HepG2 (cell line): ENCODE data around the gene CYP4A22. TPM values are rescaled to one million over a fixed set of nuclear protein-coding genes. Genes with fewer than 3 reads are reported as not detected.

Experiments used
- AKAP8 ChIP-seq: sonication (generic); formaldehyde crosslinking; IDR thresholded peaks from 2 replicates; pipeline ENCODE4 v1.5.1; 2020; ENCODE audit warnings: mild to moderate bottlenecking, missing genetic modification reagents
- CREB3 ChIP-seq: sonication (generic); formaldehyde crosslinking; IDR thresholded peaks from 2 replicates; pipeline ENCODE4 v1.5.0; 2020; ENCODE audit warnings: missing genetic modification reagents
- EP300 ChIP-seq, 3 experiments: sonication (generic) in 1 of 3; formaldehyde crosslinking in 1 of 3; IDR thresholded peaks; 2 replicates each; pipeline versions ENCODE4 v1.5.1 to v1.6.1; 2011 to 2020; ENCODE audit warnings: low read depth in 2 of 3, low read length in 2 of 3, borderline replicate concordance in 1 of 3, improper control_type of control experiment in 1 of 3, mild to moderate bottlenecking in 1 of 3, missing genetic modification reagents in 1 of 3, moderate library complexity in 1 of 3
- ETV6 ChIP-seq: sonication (generic); formaldehyde crosslinking; conservative IDR thresholded peaks from 2 replicates; pipeline ENCODE4 v1.4.0; 2020; ENCODE audit warnings: missing genetic modification reagents
- FOXA1 ChIP-seq, 2 experiments: fragments of 450-650 bp in 1 of 2; sonication (generic) in 1 of 2; formaldehyde crosslinking in 1 of 2; IDR thresholded peaks; 2 replicates each; pipeline versions ENCODE4 v1.4.0 to v1.6.1; 2016 to 2020; ENCODE audit warnings: missing genetic modification reagents in 1 of 2
- LRRFIP1 ChIP-seq: sonication (generic); formaldehyde crosslinking; conservative IDR thresholded peaks from 2 replicates; pipeline ENCODE4 v1.4.0; 2020; ENCODE audit warnings: missing genetic modification reagents
- PAX8 ChIP-seq: sonication (generic); formaldehyde crosslinking; IDR thresholded peaks from 2 replicates; pipeline ENCODE4 v1.8.0; 2022; ENCODE audit warnings: mild to moderate bottlenecking, missing genetic modification reagents, borderline replicate concordance
- POGZ ChIP-seq: sonication (generic); formaldehyde crosslinking; IDR thresholded peaks from 2 replicates; pipeline ENCODE4 v1.4.0; 2020; ENCODE audit warnings: mild to moderate bottlenecking, missing genetic modification reagents
- RCOR2 ChIP-seq: IDR thresholded peaks from 2 replicates; pipeline ENCODE4 v1.6.1; 2016; ENCODE audit warnings: missing biosample characterization, missing genetic modification reagents
- SMAD3 ChIP-seq: sonication (generic); formaldehyde crosslinking; IDR thresholded peaks from 2 replicates; pipeline ENCODE4 v1.4.0; 2020; ENCODE audit warnings: missing genetic modification reagents
- TFDP1 ChIP-seq: IDR thresholded peaks from 2 replicates; pipeline ENCODE4 v1.6.1; 2016; ENCODE audit warnings: missing compliant biosample characterization, missing genetic modification reagents, borderline replicate concordance
- TSC22D2 ChIP-seq: sonication (generic); formaldehyde crosslinking; IDR thresholded peaks from 2 replicates; pipeline ENCODE4 v1.5.1; 2020; ENCODE audit warnings: missing genetic modification reagents, mild to moderate bottlenecking, borderline replicate concordance
- ZFP91 ChIP-seq: sonication (generic); formaldehyde crosslinking; IDR thresholded peaks from 2 replicates; pipeline ENCODE4 v1.9.0; 2022; ENCODE audit warnings: missing genetic modification reagents, mild to moderate bottlenecking, borderline replicate concordance
- ZNF207 ChIP-seq: fragments of 450-650 bp; IDR thresholded peaks from 2 replicates; pipeline ENCODE4 v1.6.1; 2016; ENCODE audit warnings: antibody characterized with exemption, borderline replicate concordance
- ZNF292 ChIP-seq: sonication (generic); formaldehyde crosslinking; IDR thresholded peaks from 2 replicates; pipeline ENCODE4 v1.8.1; 2022; ENCODE audit warnings: mild to moderate bottlenecking, low read depth, missing genetic modification reagents, borderline replicate concordance
- ZNF335 ChIP-seq: sonication (generic); formaldehyde crosslinking; IDR thresholded peaks from 2 replicates; pipeline ENCODE4 v1.4.0; 2020; ENCODE audit warnings: missing genetic modification reagents
- ZNF382 ChIP-seq: sonication (generic); formaldehyde crosslinking; IDR thresholded peaks from 2 replicates; pipeline ENCODE4 v1.5.0; 2020; ENCODE audit warnings: missing genetic modification reagents, mild to moderate bottlenecking, borderline replicate concordance
- ZNF556 ChIP-seq: sonication (generic); formaldehyde crosslinking; IDR thresholded peaks from 2 replicates; pipeline ENCODE4 v1.4.0; 2020; ENCODE audit warnings: mild to moderate bottlenecking, missing genetic modification reagents, borderline replicate concordance
- ZNF562 ChIP-seq: sonication (generic); formaldehyde crosslinking; IDR thresholded peaks from 2 replicates; pipeline ENCODE4 v1.8.0; 2022; ENCODE audit warnings: missing genetic modification reagents, borderline replicate concordance
- ZNF891 ChIP-seq: sonication (generic); formaldehyde crosslinking; IDR thresholded peaks from 2 replicates; pipeline ENCODE4 v1.5.0; 2020; ENCODE audit warnings: mild to moderate bottlenecking, missing genetic modification reagents
- polyA plus RNA-seq, 8 experiments: library from polyadenylated mRNA; depleted of rRNA in 3 of 8; stranded (reverse) in 7 of 8; unstranded in 1 of 8; fragments of >200 nt; fragmentation: Illumina TruSeq in 4 of 8; extraction: Trizol in 4 of 8; gene quantifications; 2 replicates each; pipeline versions ENCODE4 v1.2.1 to v1.2.3, GENCODE V29; 2011 to 2016; ENCODE audit warnings: low read depth in 4 of 8, missing spikeins in 1 of 8, mixed read lengths in 1 of 8; ENCODE audit not compliant: insufficient read depth in 1 of 8
- total RNA-seq, 5 experiments: library from RNA; depleted of rRNA; stranded (reverse); fragments of >200 nt; fragmentation: Illumina TruSeq; extraction: Trizol; gene quantifications; 2 replicates each; pipeline ENCODE4 v1.2.3, GENCODE V29; 2016; ENCODE audit warnings: low read depth in 1 of 5

Gene CYP4A22
- total and polyA plus RNA-seq, 2 of the 13 experiments (the other 11 are each of a cell fraction or from before 2014, with no cell fraction given) = not detected

GRCh38 chr1:47192458-47193384 lies 55.5 kb downstream of the CYP4A22 start (continued):
- no peak for TF ChIP-seq LRRFIP1 (CRISPR knock-in tag)
- peak; percentile 64; the same call in 1 of the 2 replicates for TF ChIP-seq SMAD3 (CRISPR knock-in tag)
- no peak for TF ChIP-seq PAX8 (CRISPR knock-in tag)
- no peak for TF ChIP-seq AKAP8
- no peak for TF ChIP-seq ZNF207
- TF ChIP-seq EP300 (IDR thresholded peaks at IDR 0.05; ENCODE audit: low read depth in 2 of 2, low read length in 2 of 2) = peak in 1 of 2 experiments; percentile 71; a peak in 2 of 4 replicates
- peak; percentile 66 for TF ChIP-seq EP300 (CRISPR knock-in tag; IDR thresholded peaks at IDR 0.05; ENCODE audit: borderline replicate concordance)
- peak; percentile 56; the same call in 1 of the 2 replicates for TF ChIP-seq ZFP91 (CRISPR knock-in tag)
- TF ChIP-seq CREB3 (CRISPR knock-in tag) = no peak
- no peak; the same call in 1 of the 2 replicates for TF ChIP-seq POGZ
- TF ChIP-seq TSC22D2 = 0 out of 2 replicates have a peak, but pooled peaks have one; percentile 24
- TF ChIP-seq ETV6 = no peak
- TF ChIP-seq ZNF335 (CRISPR knock-in tag) = peak; percentile 71; the same call in 1 of the 2 replicates
- no peak for TF ChIP-seq FOXA1 (IDR thresholded peaks at IDR 0.05)
- TF ChIP-seq FOXA1 (CRISPR knock-in tag; IDR thresholded peaks at IDR 0.05) = no peak
- no peak for TF ChIP-seq ZNF382
- TF ChIP-seq ZNF292 (CRISPR knock-in tag) = 0 out of 2 replicates have a peak, but pooled peaks have one; percentile 44
- peak; percentile 74; the same call in 1 of the 2 replicates for TF ChIP-seq ZNF891 (CRISPR knock-in tag)
- peak; percentile 51; the same call in 1 of the 2 replicates for TF ChIP-seq TFDP1
- TF ChIP-seq ZNF562 (CRISPR knock-in tag) = no peak
- no peak for TF ChIP-seq ZNF556 (CRISPR knock-in tag)
- TF ChIP-seq RCOR2 = peak; percentile 25; the same call in 1 of the 2 replicates
